NCI-H1092 treated with DMSO at 0.1 percent for 48 hours (cell line): ENCODE measurements around the gene OSR1.
A peak's percentile ranks its signal among the peaks of the same experiment; 100 is the strongest.
"Not testable (repeated sequence)": the region's sequence is repeated elsewhere in the genome, so short reads cannot be mapped to it uniquely, and the experiment has no call there.

Source experiments
- DNase-seq: peaks from one replicate; lab custom pipeline; 2025; lab: John Stamatoyannopoulos, UW

Gene OSR1

DNA sequence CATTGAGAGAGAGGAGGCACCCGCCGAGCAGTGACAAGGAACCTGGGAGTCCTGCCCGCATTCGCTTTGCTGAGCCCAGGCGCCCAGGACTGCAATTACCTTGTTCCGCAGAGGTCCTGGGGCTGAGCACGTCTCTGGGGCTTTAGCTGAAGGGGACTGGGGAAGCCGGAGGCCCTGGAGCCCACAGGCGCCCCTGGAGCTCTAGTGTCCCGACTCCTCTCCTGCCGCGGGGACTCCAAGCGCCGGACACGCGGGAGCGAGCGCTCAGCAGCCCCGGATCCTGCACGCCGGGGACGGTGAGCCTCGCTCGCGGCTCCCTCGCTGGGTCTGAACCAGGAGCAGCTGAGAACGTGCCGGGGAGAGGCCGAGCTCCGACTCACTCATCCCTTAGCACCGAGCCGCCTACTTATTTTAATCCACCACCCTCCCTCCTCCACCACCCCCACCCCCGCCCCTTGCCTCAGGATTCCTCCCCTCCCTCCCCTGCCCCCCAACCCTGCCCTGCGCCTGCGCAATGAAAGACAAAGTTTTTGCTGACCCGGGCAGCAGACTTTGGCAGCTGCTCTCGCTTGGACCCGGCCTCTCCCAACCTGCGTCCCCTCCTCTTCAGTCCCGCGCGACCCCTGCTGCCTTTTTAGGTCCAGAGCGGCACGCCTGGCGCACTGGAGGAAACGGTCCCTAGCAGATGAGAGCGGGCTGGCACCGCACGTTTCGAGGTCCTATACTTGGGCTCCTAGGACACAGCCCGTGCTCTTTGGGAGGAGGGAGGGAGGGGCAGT lies at the start of gene OSR1:
Gene OSR1, minus strand, starts transcription at position 382 of the 779 bp plus-strand sequence. CDS start 4,818 bp downstream, outside the sequence.
- peak; percentile 19 for DNase-seq

DNA sequence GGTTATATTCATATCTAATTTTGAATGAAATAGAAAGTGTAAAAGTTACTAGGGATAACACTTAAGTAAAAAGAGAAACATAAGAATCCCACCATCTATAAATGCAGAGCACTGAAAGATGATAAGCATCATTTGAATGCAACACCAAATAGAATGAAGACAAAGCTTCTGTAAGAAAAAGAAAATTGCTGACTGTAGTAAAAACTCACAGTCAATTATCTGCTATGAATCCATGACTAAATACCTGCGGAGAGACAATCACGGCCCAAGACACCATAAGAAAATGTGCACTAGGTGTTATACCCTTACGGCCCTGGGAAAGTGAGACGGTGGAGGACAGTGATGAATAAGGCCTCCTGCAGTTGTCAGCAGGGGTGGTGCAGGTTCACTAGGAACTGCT lies 45.4 kb upstream of the OSR1 start:
- DNase-seq: no peak

DNA sequence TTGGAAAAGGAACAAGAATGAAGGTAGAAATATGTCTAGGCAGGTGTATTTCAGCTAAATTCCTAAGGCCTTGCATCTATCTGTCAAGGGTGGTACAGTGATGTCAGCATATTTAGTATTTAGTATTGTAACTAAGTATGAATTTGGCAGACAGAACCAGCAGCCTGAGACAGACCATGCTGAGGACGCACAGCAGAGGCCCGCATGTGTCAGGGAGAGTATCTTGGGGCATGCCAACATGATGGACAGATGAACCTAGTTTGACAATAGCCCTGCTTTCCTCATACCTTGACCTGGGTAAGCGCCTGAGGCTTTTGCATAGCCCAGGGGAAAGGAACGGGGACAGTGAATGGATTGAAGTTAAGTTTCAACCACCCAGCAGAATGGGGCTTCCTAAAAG lies 33.8 kb upstream of the OSR1 start:
- DNase-seq: no peak

DNA sequence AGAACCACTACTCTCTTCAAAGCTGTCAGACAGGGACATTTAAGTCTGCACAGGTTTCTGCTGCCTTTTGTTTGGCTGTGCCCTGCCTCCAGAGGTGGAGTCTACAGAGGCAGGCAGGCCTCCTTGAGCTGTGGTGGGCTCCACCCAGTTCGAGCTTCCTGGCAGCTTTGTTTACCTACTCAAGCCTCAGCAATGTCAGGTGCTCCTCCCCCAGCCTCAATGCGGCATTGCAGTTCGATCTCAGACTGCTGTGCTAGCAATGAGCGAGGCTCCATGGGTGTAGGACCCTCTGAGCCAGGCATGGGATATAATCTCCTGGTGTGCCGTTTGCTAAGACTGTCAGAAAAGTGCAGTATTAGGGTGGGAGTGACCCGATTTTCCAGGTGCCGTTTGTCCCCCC lies 31.0 kb upstream of the OSR1 start:
- DNase-seq: not testable (repeated sequence)

DNA sequence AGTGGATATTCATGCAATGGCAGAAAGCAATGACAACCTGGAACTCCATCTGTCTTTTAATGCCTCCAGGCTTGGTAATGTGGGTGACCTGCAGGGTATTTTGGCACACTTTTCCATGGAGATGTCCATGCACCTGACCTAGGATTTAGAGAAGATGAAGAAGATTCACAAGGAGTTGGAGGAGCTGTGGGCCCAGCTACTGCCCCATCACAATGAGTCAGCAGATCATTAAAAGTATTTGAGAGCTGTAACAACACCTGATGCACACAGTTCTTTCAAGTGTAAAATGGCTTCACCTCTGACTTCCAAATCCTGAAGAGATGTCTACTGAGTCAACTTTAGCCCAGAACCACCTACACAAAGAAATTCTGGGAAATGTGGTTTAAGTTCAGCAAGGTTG lies 22.1 kb upstream of the OSR1 start:
- no peak for DNase-seq

DNA sequence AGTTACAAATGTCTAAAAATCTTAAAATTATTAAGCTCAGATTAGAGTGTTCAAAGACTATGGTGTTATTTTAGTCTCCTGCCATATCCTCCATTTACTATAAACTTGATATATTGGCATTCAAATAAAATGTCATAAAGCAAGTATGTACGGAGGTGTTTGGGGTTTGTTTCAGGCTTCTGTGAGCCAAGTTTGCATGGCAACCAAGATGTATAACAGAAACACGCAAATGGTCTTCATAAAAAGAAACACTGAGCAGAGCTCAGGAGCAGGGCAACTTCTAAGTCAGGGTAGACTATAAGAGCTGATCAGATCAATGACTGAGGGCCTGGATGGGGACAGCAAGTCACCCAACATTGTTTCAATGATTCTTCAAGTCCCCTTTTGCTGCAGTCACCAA lies 20.5 kb upstream of the OSR1 start:
- no peak for DNase-seq

DNA sequence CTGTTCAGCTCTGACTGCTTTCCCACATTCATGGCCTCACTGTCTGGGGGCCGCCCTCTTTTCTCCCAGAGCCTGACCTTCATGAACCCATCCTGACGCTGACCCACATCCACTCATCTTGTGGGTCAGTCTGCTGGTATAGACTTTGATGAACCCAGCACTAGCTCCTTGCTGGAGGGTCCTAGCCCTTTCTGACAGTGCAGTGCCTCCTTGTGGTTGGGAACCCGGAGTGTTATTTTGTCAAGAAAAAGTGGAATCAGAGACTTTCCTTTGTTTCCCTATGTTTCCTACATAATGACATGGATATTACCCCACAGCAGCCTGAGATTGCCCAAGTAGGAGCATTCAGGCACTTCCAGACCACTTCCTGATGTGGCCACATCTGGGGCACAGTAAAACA lies 19.3 kb upstream of the OSR1 start:
- no peak for DNase-seq

DNA sequence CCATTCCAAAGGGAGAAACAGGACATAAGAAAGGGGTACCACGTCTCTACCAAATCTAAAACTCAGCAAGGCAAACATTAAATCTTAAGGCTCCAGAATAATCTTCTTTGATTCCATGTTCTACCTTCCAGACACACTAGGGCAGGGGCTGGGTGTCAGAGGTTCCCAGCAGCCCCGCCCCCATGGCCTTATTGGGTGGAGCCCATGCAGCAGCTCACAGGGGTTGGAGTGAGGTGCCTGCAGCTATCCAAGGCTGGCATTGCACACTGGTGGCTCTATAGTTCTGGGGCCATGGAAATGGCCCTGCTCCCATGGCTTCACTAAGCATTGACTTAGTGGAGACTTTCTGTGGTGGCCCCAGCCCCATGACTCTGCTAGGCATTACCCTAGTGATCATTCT lies 14.9 kb upstream of the OSR1 start:
- DNase-seq: no peak

DNA sequence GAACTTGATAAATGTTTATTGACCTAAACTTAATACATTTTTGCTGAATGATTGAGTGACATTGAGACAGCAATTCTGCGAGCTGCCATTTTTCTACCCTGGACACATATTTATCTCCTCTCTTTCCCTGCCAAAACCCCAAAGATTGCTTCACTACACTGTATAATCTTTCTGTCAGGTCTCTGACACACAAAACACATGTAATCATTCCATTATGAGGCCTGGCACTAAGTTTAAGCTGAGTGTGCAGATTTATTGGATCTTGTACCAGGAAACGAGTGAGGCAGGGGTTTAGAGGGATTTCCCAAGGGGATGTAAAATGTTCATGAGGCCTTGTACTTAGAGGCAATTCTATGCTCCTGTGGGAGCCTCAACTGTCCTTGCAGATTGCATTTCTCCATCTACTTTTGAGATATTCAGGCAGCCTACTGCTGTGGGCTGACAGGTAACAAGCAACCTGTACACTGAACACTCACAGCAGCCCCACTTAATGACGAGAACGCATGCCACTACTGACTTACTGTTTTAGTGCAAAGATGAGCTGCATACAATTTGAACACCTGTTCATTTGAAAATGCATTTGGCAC lies 13.7 kb upstream of the OSR1 start:
- no peak for DNase-seq

DNA sequence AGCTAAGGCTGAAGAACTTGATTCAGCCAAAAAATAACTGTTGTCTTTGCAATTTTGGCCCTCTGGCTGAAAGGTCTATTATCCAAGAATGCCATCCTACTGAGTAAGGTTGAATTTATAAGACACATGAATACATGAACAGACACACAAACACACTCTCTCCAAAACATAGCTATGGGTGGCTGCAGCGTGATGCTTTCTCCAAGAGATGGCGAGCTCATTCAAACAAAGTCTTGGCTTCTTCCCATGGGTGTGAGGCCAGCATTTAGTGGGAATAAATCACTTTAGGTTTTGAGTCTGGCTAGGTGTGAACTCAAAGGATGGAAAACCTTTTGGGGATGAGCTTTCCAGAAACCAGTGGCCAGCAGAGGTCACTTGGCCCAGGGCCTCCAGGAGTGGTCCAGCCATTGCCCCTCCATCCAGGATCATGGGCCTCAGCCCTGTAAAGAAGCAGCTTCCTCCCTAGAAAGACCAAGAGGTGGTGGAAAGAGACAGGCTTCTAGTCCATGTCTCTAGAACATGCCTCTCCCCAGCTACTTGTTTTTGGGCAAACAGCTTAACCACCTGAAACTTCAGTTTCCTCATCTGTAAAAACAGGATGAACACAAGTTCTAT lies 11.0 kb upstream of the OSR1 start:
- DNase-seq: peak; percentile 20

DNA sequence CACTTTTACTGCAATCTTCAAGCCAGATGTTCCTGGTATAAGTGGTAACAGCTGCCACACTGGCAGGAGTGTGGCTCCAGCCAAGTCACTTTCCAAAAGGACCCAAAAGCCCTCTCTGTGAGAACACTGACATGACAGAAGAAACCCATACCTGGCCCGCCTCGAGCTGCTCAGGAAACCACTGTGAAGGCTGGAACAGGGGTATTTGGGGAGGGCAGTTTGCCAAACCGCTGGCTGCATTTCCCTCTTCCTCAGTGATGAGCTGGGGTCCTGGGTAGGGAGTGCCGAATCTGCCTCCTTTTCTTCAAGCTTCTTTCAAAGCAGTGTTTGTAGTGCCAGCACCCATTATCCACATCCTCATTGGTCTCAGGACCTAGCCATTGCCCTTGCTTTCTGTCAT lies 10.3 kb upstream of the OSR1 start:
- no peak for DNase-seq

DNA sequence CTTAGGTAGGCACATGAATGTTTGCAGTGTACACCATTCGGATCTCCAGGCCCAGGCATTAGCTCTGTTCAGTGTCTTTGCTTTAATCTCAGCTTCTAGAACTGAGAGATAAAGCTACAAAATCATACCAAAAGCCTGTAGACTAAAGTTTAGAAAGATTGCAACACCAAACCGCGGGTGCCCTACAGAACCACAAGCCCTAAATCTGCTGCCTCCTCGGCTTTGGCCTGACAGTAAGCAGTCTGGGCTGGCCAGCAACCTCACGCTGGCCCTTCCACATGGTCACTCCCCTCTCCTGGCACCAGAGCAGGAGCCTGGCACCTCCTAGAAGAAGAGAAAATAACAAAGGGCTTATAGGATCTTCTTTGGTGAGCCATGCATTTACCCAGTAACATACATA lies 8.9 kb upstream of the OSR1 start:
- no peak for DNase-seq

DNA sequence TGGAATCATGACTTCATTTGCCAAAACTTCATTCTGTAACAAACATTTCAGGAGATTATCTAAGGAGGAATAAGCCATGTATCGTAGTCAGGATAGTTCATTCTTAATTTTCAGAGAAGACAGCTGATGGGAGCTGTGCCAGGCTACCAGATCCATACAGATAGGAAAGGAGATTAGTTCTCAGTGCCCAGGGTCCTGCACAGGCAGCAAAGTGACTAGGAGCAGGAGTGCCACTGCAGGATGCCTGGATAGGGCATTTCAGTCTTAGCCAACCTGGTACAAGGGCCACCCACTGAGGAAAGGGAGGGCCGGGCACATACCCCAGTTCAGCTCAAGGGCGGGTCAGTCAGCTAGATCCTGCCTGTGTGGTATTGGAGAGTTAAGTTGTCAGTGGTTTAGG lies 6.7 kb upstream of the OSR1 start:
- DNase-seq: no peak

DNA sequence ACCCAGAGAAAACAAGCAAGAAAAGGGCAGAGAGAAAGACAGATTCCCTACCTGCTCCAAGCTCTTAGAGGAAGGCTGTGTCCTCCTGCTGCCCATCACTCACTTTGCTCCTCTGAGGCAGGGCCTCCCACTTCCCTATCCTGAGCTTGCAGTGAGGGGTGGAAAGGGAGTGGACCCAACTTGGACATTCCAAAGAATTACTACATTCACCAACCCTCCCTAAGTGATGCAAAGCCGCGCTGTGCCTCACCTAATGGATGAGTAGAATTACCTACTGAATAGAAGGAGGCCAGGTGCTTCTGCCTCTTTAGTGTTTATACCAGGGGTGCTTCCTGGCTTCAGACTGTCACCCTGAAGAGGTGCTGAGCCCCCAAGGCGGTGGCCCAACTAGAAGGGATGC lies 5.6 kb upstream of the OSR1 start:
- no peak for DNase-seq

DNA sequence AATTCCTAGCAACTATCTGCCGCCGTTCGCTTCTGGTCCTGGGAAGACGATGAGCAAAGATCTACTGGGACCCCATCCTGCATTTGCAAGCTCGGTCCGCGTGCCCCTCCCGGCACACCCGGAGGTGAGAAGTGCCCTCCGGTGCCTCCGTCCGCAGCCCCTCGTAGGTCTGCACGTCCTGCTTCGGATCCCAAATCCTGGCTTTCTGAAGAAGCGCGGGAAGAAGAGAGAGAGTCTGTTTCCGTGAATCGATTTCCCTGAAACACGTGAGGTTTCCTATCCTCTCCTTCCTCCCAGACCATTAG lies 5.0 kb upstream of the OSR1 start:
- no peak for DNase-seq

DNA sequence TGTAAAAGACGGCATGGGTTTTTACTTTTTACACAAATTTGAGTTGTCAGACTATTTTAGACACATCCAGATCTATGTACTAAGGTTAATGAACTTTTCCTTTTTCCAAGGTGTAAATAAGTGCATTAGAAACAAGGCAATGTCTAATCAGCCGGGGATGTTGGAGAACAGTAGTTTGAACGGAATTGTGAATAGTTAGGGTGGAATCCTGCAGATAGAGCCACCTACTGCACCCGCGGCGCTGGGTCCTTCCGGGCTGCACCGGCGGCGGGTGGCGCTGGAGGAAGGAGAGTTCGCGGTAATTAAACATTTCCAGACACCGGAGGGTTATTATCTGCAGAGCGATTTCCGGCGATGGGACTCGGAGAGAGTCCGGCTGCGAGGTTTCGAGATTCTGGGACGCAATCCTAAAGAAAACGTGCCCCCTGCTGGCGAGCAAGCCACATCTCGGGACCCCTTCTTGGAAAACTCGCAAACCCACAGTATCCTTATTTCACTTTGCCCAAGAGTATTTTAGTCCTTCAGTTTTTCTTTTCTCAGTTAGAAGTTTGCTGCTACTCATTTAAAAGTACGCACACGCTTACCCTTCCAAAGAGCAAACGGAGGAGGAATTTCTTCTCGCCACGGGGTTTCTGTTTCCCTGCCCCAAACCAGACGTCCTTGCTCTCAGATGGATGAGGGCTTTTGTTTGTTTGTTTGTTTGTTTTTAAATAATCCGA lies 4.5 kb upstream of the OSR1 start:
- peak; percentile 44 for DNase-seq

DNA sequence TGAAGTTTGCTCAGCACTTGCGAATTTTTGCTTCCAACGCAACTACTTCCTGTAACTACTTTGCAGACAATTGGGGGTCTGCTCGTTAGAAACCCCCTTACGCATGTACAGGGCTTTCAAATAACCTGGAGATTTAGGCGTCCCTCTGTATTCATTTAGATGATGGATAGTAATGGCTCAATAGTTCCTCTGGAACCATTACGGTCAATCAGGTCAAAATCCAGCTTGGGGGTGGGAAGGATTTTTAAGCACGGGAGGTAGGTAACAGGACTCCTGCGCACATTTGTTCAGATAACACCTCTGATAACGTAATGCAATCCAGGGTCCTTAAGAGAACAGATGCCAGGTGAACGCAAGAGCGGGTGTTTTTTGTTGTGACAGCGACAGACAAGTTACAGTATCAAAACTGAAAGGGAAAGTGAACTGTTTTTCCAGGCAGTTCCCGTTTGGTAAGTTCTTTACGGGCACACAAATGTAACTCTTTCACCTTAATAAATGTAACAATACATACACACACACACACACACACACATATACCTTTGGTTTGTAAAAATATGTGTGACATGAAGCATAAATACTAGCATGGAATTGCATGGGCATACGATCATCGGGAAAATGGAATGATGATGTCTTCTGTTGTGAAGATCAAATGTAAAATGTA lies 3.8 kb upstream of the OSR1 start:
- DNase-seq: peak; percentile 20

DNA sequence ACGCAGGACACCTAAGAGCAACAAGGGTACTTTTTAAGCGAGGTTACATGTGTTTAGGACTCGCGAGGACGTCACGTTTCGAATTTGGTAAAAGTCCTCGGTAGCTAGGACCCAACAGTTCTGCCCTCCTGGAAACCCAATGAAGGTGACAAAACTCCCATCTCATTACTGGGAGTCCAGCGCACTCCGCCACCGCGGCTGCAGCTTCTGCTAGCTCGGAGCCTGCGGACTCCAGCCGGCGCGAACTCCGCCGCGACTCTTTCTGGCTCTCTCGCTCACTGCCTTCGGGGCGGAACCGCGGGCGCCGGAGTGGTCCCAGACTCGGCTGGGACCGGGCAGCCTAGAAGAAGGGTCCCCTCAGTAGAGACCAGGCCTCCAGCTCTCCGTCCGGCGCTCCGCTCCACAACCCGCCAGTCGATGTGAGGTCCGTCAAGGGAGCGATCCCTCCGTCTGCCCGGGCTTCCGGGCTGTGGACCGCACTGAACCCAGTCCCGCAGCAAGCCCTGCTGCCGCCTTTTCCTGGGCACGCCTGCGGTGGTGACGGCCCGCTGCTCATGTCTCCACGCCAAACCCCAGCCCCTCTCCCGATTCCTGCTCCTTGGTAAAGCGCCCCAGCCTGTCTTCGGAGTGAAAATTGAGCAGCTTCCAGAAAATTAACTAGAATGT lies 3.0 kb upstream of the OSR1 start:
- no peak for DNase-seq

DNA sequence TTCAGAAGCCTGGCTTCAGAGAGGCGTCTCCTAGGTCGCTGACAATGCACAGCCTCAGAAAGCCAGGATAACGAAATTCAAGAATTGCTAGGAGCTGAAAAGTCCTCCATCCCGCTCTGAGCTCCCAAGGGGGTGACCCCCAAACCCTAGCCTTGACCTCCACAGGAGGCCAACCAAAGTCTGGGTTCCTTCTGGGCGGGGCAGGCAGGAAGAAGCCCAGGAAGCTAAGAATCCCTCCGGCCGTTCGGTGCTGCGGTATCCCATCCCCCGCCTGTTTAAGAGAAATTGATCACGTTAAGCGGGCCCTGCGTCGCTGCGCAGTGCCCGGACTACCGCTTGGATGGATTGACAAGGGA lies 2.5 kb upstream of the OSR1 start:
- DNase-seq: no peak

DNA sequence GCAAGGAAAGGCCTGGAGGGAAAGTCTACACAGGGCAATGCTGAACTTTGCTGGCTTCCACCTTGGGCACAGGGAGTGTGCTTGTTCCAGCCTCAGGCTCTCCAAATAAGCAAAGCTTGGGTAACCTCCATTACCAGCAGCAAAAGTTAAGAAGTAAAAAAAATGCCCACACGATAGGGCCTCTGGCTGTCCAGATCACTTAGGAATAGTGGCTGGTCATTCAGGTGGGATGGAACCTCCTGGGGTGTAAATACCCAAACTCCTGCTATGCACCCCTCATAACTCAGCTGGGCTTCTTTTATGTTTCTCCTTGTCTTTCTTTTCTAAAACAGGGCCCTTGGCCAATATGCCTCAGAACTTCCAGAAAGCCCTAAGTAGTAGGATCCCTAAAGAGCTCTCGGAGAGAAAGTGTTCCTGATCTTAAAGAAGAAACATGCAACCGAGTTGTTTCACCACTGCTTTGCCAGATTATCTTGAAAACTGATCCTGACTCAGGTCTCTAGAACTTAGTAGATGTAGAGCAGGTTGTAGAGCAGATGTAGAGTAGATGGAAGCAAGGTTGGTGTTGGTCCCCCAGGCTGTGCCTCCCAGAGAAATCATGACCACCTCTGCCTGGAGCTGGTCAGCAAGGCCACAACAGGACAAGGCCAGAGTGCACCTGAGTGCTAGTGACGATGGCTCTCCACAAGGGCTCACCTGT lies 2.0 kb upstream of the OSR1 start:
- DNase-seq: no peak

DNA sequence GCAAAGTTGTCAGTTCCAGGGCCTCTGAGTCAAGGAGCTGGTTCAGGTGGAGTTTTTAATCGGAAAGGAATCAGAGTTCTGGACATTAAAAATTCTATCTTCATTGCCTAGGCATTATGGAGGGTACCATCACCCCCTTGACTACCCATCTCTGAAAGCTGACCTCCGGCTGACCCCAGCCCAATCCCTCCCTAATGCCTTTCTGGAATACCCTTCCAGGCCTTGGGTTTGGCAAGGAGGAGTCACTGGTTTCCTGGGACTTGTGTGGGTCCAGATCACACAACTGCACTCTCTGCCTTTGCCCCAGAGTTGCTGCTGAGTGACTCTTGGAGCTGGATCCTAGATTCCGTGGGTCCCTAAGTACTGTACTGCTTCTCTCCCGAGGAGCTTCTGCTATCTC lies 1.0 kb upstream of the OSR1 start:
- no peak for DNase-seq

DNA sequence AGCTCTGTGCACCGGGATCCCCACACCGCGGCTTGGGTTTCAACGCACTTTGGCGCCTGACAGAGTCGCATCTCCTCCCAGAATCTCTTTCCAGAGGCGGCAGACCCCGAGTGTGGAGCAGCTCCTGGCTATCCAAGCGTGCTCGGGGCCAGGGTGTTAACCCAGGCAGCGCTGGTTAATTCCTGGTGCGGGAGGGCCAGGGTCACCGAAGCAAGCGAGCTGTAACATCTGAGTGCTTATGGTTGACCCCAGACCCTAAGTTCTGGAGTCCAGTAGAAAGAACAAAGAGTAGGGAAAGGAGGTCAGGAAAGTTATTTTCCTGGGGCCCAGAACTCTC lies 566 bp upstream of the OSR1 start:
- no peak for DNase-seq
